ENCODE measurements around the gene COPS8.

The COPS8 gene

DNA sequence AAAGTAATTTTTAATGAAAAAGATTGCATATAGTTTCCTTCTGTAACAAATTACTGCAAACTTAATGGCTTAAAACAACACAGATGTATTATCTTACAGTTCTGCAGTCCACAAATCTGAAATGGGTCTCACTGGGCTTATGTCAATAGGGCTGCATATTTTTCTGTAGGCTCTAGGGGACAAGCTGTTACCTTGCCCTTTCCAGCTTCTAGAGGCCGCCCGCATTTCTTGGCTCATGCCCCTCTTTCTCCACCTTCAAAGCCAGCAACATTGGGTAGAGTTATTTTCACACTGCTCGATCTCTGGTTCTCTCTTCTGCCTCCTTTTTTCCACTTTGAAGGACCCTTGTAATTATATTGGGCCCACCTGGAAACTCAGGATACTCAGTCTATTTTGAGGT lies 16.7 kb downstream of the COPS8 start:
- DNase-seq, result no peak

DNA sequence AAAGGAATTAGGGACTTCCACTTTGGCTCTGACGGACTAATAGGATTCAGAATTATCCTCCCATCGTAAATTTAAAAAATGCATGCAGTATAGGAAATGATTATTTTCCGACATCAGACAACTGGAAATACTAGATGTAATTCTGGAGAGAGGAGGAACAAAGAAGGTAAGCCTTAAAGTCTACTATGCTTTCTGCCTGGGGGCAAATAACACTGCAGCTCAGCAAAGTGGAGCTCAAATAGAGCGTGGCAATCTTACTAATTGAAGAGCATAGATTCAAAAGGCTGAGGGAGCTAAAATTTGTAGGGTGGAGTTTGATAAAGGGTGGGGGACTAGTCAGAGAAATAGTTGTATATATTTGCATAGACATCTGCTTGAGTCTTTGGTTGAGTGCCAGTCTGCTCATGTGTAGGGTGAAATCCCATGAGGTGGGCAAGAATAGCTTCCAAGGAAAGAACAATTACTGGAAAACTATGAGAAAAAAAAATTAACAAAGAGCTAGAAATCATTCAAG lies 23.8 kb downstream of the COPS8 start:
- no peak for DNase-seq

DNA sequence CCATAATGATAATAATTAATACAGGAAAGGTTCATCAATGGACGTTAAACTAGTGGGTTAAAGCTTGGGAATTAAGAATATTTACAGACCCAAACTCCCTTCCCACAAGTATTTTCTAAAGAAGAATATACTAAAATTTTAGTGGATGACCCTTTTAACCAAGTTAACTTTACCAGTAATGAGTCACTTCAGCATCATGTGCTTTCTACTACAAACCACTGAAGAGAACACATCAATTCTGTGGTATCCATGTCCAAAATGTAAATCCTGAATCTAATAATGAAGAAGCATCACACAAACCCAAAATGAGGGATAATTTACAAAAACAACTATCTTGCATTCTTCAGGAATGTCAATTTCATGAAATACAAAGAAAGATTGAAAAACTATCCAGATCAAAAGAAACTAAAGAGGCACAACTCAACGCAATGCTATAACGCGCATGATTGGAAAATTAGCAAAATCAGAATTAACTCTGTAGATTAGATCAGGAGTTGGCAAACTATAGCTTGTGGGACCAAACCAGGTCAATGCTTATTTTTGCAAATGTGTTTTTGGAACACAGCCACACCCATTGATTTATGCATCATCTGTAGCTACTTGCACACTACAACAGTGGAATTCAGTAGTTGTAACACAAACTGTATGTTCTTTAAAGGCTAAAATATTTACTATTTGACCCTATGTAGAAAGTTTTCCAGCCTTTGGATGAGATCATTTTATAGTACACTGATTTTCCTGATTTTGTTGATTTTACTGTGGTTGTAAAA lies 27.5 kb downstream of the COPS8 start:
- no peak for DNase-seq

DNA sequence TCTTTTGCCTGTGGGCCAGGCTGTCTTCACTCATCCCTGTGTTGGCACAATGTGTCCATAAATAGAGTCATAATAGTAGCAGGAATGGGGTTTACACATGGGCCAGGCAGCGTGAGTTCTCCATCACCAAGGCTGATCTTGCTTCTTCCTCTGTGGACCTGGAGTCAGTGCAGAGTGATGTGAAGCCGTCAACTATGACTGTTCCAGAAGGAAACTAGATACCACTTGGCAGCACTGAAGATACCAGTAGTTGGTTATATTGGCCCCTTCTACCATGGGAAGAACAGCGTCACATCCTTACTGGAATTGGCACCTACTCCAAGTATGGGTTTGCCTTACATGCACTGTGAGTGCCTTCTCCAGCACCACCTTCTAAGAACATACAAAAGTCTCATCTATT lies 30.2 kb downstream of the COPS8 start:
- DNase-seq, result no peak

DNA sequence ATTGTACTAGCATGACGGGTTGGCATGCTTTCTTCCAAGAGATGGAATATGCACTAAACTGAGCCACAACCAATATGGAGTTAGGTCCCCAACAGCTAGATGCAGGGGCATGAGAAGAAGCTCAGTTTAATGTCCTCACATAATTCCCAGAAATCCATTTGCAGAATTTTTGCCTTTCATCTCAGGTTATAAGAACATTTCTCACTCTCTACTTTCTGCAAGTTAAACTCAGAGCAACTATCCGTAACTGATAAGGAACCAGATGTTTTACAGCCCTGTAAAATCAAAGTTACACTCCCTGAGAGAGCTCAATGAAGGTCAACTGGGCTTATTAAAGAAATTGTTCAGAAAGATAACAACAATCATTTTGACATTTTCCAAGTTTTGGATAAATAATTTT lies 30.7 kb downstream of the COPS8 start:
- no peak for DNase-seq

DNA sequence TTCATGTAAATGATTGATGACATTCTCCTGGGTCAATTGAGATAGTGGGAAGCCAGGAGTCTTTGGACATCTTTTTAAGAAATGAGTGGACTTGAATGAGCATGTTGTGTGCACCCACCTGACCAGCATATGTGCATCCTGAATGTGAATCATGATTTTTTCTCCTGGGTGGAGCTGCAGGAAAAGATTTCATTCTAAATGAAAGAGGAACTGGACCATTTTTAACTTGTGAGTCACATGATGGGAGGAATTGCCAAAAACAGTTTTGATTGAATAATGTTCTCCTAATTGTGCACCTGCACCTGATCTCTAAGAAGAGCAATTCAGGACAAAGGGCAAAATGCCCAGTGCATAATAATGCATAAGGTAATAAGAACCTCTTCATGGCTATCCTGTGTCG lies 32.3 kb downstream of the COPS8 start:
- no peak for DNase-seq

DNA sequence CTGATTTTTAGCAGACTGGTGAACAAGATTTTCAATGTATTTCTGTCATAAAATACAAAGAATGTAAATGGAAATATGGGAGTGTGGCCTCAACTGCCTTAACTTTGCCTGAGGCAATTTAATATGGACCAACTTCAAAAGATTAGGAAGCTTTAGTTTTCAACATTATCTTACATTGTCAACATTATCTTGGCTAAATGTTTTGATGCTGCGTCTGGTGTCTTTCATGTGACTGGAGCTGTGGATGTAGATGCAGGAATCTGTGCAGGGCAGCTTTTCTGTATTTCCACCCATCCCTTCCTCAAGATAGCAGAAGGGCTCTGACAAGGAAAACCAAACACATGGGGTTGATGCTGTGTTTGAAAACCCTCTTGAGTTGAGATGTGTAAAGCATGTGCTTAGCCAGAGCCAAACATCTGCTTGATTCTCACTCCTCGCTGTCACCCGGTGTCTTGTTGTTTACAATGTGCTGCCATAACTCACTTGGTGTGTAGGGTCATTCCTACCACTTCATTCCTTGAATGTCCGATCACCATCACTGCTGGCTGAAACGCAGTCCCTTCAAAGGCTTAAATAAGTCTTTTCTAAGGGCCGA lies 33.0 kb downstream of the COPS8 start:
- no peak for DNase-seq

DNA sequence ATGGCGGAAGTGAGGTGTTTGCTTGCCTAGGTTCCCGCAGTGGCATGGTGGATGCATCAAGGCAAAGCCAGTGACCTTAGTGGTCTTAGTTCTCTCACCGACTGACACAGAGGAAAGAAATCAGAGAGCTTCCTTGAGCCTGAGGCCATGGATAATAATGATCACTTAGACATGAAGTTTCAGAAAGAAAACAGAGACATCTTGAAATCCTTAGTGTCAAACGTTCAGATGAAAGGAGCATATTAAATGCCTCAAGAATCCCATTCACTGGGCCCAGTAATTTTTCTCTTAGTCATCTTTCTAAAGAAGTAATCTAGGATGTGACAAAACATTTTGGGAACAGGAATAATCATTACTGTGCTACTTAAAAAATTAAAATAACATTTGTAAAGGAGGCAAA lies 35.2 kb downstream of the COPS8 start:
- no peak for DNase-seq

DNA sequence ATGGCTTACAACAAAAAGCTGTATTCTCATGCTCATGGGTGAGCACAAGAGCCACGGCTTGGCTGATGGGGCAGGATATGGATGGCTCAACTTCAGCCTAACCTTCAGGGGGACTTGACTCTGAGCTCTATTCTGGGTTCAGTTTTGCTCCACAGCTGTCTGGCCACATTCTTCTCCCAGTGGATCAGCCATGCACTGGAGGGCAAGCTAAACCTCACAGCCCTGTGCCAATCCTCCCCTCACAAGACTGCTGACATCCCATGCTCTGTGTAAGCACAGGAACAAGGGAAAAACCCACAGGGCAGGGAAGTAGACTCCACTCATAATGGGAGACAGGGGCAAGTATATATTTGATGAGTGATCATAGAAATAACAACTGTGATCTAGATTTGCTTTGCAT lies 35.6 kb downstream of the COPS8 start:
- DNase-seq, result no peak

DNA sequence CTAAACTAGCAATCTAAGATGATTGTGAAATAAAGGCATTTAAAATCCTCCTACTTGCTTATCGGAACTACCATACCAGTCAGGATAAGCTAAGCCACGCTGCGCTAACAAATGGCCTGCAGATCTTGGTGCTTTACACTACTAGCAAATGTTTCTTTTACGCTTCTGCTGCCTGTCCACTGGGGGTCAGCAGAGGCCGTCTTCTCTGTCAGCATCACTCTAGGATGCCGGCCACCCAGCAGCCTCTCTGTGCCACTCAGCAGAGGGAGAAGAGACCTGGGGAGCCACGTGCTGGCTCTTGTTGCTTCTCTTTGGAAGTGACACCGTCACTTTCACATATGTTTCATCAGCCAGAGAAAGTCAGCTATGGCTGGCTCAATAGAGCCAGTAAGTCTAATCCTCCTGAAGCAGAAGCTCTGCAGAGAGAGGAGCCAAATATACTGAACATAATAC lies 36.6 kb downstream of the COPS8 start:
- peak; percentile 12 for DNase-seq

DNA sequence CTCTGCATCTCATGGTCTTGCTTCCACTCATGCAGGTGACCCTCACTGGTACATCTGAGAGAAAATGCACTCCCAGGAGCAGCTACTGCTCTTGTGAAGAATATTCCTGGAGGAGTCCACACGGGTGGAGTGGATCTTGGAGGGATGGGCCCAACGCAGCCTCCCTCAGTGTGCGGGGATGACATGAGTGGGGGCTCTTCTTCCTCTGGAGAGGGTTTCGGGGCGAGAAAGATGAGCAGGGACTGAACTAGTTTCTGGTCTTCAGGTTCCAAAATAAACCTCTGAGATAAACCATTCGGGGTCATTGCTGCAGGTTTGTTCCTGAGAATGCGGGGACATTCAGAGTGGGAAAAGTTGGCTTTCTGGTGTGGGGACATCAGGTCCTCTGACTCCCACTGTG lies 39.1 kb downstream of the COPS8 start:
- DNase-seq, result no peak

DNA sequence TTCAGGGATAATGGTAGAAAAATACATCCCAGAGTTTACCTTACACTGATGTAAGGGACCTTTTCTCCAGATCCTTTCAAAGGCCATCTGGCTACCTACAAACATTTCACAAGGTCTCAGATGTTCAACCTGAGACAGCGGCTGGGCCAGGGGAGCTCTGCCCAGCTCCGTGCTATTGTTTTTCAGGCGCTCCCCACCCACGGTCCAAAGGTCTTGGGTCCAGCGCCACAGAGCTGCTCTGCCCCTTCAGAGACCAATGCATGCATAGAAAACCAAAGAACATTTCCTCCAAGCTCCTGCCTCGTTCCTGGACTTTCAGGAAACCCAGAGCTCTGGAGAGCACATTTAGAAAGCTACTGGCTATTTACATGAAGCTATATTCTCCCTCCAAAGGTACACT lies 40.3 kb downstream of the COPS8 start:
- DNase-seq, result no peak

DNA sequence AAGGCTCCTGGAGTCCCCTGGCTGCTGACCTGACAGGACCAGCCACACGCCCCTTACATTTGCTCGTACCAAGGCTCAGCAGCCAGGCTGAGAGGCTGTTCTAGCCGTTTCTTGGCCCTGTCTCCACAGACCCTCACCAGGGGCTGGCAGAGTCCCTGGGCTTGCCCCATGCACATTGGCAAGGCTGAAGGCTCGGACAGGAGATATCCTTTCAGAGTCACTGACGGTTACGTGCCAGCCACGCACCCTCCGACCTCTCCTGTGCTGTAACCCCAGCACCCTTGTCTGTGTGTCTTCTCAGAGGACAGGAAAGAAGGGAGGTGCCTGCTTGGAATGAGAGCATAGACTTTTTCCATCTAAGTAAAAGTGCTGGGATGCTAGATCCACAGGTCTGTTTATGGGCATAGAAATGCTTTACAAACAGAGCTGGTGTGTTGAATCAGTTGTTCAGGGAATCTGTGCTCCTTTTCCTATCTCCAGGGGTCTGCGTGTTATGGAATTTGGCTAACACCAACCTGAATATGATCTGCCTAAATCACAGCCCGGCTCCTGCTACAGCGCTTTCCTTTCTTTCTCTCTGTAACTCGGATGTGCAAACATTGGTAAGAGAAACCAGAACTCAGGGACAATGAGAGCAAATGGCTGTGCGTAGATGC lies 41.0 kb downstream of the COPS8 start:
- no peak for DNase-seq

DNA sequence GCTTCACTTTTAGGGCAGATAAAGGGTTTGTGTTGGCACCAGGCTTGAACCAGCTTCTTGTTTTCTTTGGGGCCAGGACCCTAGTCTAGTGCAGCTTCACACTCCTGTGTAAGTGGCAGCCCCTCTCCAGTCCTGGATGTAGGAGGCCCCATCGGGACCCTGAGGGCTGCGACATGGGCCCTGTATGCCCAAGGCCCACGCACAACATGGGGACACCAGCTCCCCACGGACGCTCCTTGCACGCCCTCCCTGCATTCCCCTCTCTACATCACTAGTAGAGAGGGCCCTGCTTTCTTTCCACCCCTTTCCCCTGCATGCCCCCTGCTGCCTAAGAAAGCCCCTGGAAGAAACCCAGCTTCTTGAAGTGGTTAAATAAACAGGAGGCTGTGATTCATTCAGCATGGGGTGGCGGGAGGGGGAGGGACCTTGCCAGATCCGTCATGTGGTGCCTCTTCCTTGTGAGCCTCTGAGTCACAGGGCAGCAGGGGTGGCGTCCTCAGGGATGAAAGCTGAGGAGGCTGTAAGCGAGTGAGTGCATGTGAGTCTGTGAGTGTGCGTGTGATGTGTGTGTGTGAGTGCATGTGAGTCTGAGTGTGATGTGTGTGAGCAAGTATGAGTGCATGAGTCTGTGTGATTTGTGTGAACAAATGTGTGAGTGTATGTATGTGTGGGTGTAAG lies 42.5 kb downstream of the COPS8 start:
- DNase-seq, result no peak

DNA sequence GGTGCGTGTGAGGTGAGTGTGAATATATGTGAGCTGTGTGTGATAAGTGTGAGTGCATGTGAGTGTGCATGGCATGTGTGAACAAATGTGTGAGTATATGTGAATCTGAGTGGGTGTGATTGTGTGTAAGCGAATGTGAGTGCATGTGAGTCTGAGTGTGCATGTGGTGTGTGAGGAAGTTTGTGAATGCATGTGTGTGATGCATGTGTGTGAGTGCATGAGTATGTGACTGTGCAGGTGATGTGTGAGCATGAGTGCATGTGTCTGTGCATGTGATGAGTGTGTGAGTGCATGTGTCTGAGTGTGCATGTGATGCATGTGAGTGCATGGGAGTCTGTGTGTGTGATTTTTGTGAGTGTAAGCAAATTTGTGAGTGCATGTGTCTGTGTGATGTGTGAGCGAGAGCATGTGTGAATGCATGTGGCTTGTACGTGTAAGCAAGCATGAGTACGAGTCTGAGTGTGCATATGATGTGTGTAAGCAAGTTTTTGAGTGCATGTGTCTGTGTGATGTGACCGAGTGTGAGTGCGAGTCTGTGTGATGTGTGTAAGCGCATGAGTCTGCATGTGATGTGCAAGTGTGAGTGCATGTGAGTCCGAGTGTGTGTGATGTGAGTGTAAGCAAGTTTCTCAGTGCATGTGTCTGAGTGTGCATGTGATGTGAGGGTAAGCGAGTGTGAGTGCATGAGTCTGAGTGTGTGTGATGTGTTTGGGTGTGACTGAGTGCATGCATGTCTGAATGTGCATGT lies 43.3 kb downstream of the COPS8 start:
- no peak for DNase-seq

DNA sequence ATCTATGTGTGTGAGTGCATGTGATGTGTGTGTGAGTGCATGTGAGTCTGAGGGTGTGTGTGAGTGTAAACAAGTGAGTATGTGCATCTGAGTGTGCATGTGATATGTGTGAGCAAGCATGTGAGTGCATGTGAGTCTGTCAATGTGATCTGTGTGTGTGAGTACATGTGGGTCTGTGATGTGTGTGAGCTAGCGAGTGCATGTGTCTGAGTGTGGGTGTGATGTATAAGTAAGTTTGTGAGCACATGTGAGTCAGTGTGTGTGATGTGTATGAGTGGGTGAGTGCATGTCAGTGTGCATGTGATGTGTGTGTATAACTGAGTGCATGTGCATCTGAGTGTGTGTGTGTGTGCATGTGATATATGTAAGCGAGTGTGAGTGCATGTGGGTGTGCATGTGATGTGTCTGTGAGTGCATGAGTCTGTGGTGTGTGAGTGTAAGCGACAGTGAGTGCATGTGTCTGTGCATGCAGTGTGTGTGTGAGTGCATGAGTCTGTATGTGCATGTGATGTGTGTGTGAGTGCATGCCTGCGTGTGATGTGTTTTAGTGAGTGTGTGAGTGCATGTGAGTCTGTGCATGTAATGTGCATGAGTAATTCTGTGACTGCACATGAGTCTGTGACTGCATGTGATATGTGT lies 44.1 kb downstream of the COPS8 start:
- no peak for DNase-seq

DNA sequence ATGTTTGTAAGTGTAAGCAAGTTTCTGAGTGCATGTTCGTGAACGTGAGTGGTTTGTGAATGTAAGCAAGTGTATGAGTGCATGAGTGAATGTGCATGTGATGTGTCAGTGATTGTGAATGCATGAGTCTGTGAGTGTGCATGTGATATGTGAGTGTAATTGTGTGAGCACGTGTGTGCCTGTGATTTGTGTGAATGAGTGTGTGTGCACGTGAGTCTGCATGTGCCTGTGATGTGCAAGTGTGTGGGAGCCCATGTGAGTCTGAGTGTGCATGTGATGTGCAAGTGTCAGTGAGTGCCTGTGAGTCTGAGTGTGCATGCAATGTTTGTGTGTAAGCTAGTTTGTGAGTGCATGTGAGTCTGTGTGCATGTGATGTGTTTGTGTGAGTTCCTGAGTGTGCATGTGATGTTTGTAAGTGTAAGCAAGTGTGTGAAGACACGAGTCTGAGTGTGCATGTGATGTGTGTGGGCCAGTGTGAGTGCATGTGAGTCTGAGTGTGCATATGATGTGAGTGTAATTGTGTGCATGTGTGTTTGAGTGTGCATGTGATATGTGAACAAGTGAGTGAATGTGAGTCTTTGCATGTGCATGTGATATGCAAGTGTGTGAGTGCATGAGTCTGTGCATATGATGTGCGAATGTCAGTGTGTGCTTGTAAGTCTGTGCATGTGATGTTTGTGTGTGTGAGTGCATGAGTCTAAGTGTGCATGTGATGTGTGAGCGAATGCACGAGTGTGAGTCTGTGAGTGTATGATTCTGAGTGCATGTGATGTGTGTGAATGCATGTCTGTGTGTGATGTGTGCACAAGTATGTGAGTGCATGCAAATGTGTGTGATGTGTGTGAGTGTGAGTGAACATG lies 45.1 kb downstream of the COPS8 start:
- DNase-seq, result no peak

DNA sequence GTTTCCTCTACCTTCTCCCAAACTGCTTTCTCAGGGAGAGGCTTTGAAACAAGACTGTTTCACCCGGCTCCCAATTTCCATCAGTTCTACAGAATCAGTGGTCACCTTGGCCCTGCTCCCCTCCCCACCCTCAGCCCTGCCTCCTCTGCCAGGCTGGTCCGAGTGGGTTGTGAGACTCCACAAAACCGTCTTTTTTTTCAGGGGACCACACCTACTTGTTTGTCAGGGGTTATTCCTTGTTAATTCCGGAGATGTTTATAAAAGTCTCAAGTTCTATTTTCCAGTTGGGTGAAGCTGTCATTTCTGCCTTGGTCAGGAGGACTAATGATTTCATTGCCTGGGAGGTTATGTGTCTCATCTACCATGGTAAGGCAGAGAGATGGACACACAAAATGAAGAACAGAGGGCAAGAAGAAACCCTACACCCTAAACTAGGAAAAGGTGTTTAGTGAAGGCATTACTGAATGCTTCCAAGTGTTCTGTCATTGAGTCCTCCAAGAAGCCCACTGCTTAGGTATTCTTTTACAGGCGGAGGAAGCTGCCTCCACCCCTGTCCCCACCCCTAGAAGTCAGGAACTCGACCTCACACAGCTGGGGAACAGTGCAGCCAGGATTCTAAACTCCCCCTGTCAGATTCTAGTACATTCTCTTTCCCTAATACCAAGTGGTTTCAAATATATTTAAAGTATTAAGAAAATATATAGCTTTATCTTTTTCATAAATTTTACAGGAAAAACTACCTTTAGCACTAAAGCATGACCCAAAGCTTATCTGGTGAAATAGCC lies 46.3 kb downstream of the COPS8 start:
- no peak for DNase-seq

DNA sequence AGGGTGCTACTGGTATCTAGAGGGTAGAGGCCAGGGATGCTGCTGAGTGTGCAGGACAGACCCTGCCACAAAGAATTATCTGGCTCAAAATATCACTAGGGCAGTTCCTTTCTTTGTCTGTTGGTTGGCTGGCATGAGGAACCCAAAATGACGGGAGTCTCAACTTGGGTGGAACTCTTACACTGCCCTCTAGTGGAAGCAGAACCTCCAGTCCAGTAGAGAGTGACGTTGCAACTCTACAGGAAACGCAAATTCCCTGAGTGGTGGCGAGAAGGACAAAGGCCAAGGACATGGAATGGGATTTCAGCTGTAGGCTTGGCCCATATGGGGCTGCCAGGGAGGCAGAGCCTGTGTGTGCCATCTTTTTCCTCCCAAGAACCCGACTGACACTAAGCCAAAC lies 47.1 kb downstream of the COPS8 start:
- DNase-seq, result no peak

Data from NCI-H2107 (cell line).